ENCODE results near the gene NR2F2. TPM values are rescaled to one million over a fixed set of nuclear protein-coding genes. Genes with fewer than 3 reads are reported as not detected.

The NR2F2 gene
- total RNA-seq, 6 experiments from 2014 or later: 120 to 168 (median 142) TPM

- Mint-ChIP-seq H3K27me3 (ENCODE audit: insufficient read depth) (peaks cover 13% of the 10 kb centered on the region), H3K4me1 (ENCODE audit: low read depth) (peaks cover 71% of the 10 kb centered on the region), H3K36me3 (ENCODE audit: low read depth) (peaks cover 91% of the 10 kb centered on the region), H3K27ac (peak overlapping the region; percentile 95), H3K9me3 (no peaks in the 10 kb centered on the region), H3K4me3 (peak overlapping the region; percentile 94)
- no peak for DNase-seq
- TF ChIP-seq CTCF (IDR thresholded peaks at IDR 0.05): no peak
Observed at GRCh38 chr15:96339619-96340347, 9.3 kb downstream of the NR2F2 start.

- no peak for TF ChIP-seq CTCF (IDR thresholded peaks at IDR 0.05)
- peaks cover 76% of the 10 kb centered on the region for H3K4me1 Mint-ChIP-seq (ENCODE audit: low read depth)
- H3K27ac Mint-ChIP-seq: peak overlapping the region; percentile 95
- peak overlapping the region; percentile 94 for H3K4me3 Mint-ChIP-seq
- H3K36me3 Mint-ChIP-seq (ENCODE audit: low read depth): peaks cover 91% of the 10 kb centered on the region
- no peaks in the 10 kb centered on the region for H3K9me3 Mint-ChIP-seq
- peaks cover 13% of the 10 kb centered on the region for H3K27me3 Mint-ChIP-seq (ENCODE audit: insufficient read depth)
- no peak for DNase-seq
Observed at GRCh38 chr15:96340348-96340597, 9.8 kb downstream of the NR2F2 start.

GRCh38 chr15:96340598-96341512 lies 10.4 kb downstream of the NR2F2 start:
- H3K4me3 Mint-ChIP-seq: peak overlapping the region; percentile 94
- H3K4me1 Mint-ChIP-seq (ENCODE audit: low read depth): peaks cover 82% of the 10 kb centered on the region
- DNase-seq: no peak
- peak overlapping the region; percentile 95 for H3K27ac Mint-ChIP-seq
- H3K36me3 Mint-ChIP-seq (ENCODE audit: low read depth): peaks cover 91% of the 10 kb centered on the region
- no peak for TF ChIP-seq CTCF (IDR thresholded peaks at IDR 0.05)
- peaks cover 13% of the 10 kb centered on the region for H3K27me3 Mint-ChIP-seq (ENCODE audit: insufficient read depth)
- H3K9me3 Mint-ChIP-seq: no peaks in the 10 kb centered on the region

DNA sequence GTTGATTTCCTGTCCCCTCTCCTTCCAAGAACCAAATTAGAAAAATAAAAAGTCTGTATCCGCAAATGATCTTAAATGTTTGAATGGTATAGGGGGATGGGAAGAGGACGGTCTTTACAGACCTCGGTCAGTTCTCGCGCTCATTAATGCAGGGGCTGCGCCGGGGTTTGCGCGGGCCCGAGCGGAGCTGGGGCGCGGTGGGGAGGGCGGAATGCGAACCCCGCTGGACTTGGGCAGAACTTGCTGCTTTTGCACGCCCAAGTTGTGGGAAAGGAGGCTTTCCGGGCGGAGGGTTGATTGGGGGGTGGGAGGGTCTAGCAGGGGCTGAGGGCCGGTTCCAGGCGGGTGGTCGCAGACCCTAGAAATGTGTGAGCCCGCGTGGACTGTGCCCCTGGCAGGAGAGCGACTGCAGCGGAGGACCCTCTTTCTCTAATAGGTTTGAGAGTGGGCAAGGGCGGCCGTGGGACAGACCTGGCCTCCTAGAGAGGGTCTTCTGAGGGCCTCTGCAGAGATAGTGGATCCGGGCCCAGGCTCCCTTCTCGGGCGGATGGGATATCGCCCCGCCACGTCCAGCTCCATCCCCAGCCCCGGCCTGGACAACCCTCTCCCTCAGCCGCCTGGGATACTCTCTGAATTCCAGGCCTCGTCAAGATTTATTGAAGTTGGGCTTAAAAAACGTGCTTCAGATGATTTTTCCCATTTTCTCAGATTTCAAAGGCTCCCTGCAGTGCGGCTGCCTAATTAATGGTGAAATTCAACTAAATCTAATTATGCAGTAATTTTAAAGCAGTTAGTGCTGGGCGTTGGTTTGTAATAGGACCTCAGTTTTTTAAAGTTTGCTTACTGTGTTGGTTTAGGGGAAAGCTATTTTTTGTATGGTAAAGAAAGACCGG lies 11.3 kb downstream of the NR2F2 start:
- TF ChIP-seq CTCF (IDR thresholded peaks at IDR 0.05): no peak
- Mint-ChIP-seq H3K4me1 (ENCODE audit: low read depth) (peaks cover 90% of the 10 kb centered on the region), H3K27ac (peak overlapping the region; percentile 95), H3K27me3 (ENCODE audit: insufficient read depth) (peaks cover 12% of the 10 kb centered on the region), H3K36me3 (ENCODE audit: low read depth) (peaks cover 82% of the 10 kb centered on the region), H3K9me3 (no peaks in the 10 kb centered on the region), H3K4me3 (peak overlapping the region; percentile 94)
- no peak for DNase-seq

- Mint-ChIP-seq H3K9me3 (no peaks in the 10 kb centered on the region), H3K27me3 (ENCODE audit: insufficient read depth) (peaks cover 8% of the 10 kb centered on the region), H3K36me3 (ENCODE audit: low read depth) (peaks cover 74% of the 10 kb centered on the region), H3K4me1 (ENCODE audit: low read depth) (peaks cover 93% of the 10 kb centered on the region), H3K27ac (peak overlapping the region; percentile 95), H3K4me3 (peak overlapping the region; percentile 94; the same call in 1 of the 2 replicates)
- no peak for TF ChIP-seq CTCF (IDR thresholded peaks at IDR 0.05)
- no peak for DNase-seq
Observed at GRCh38 chr15:96342406-96343112, 12.1 kb downstream of the NR2F2 start.
